Medulla oblongata (tissue), 1 donor: Measurements from ENCODE around the gene SGMS1.
A peak's percentile ranks its signal among the peaks of the same experiment; 100 is the strongest.
"Not testable (repeated sequence)": the region's sequence is repeated elsewhere in the genome, so short reads cannot be mapped to it uniquely, and the experiment has no call there.

Experiments used
- DNase-seq: peaks from one replicate; pipeline ENCODE4 v3.0.0-alpha.2; 2015; ENCODE audit errors: extremely low spot score

Gene SGMS1

GRCh38 chr10:50369931-50370330 is 253.8 kb downstream of the SGMS1 start:
- no peak for DNase-seq

GRCh38 chr10:50367732-50368131 is 256.0 kb downstream of the SGMS1 start:
- no peak for DNase-seq

GRCh38 chr10:50366421-50366820 is 257.3 kb downstream of the SGMS1 start:
- not testable (repeated sequence) for DNase-seq

- not testable (repeated sequence) for DNase-seq
Observed at GRCh38 chr10:50364730-50365129, 259.0 kb downstream of the SGMS1 start.

- no peak for DNase-seq
Observed at GRCh38 chr10:50362547-50363125, 261.1 kb downstream of the SGMS1 start.

- DNase-seq: no peak
Observed at GRCh38 chr10:50361946-50362345, 261.8 kb downstream of the SGMS1 start.

- peak; percentile 52 for DNase-seq
Observed at GRCh38 chr10:50360077-50360850, 263.5 kb downstream of the SGMS1 start.

- DNase-seq: no peak
Observed at GRCh38 chr10:50358925-50359687, 264.6 kb downstream of the SGMS1 start.

- no peak for DNase-seq
Observed at GRCh38 chr10:50358411-50358810, 265.3 kb downstream of the SGMS1 start.

- not testable (repeated sequence) for DNase-seq
Observed at GRCh38 chr10:50356481-50356832, 267.3 kb downstream of the SGMS1 start.

GRCh38 chr10:50355693-50356480 is 267.9 kb downstream of the SGMS1 start:
- not testable (repeated sequence) for DNase-seq

- DNase-seq: no peak
Observed at GRCh38 chr10:50351483-50352146, 272.1 kb downstream of the SGMS1 start.

GRCh38 chr10:50350366-50350765 is 273.4 kb downstream of the SGMS1 start:
- no peak for DNase-seq

- no peak for DNase-seq
Observed at GRCh38 chr10:50349554-50349953, 274.2 kb downstream of the SGMS1 start.

GRCh38 chr10:50347394-50347802 is 276.4 kb downstream of the SGMS1 start:
- DNase-seq: no peak

- DNase-seq: no peak
Observed at GRCh38 chr10:50346942-50347341, 276.8 kb downstream of the SGMS1 start.

- DNase-seq: no peak
Observed at GRCh38 chr10:50345545-50345944, 278.2 kb downstream of the SGMS1 start.

GRCh38 chr10:50343702-50344331 is 279.9 kb downstream of the SGMS1 start:
- DNase-seq: no peak

- no peak for DNase-seq
Observed at GRCh38 chr10:50341987-50342386, 281.8 kb downstream of the SGMS1 start.

GRCh38 chr10:50336140-50336539 is 287.6 kb downstream of the SGMS1 start:
- no peak for DNase-seq

GRCh38 chr10:50335397-50335796 is 288.4 kb downstream of the SGMS1 start:
- no peak for DNase-seq
